ENCODE results near the gene SCTR. TPM values are rescaled to one million over a fixed set of nuclear protein-coding genes. Genes with fewer than 3 reads are reported as not detected.

SCTR gene
- total RNA-seq, 1 experiment from 2014 or later, result not detected

DNA sequence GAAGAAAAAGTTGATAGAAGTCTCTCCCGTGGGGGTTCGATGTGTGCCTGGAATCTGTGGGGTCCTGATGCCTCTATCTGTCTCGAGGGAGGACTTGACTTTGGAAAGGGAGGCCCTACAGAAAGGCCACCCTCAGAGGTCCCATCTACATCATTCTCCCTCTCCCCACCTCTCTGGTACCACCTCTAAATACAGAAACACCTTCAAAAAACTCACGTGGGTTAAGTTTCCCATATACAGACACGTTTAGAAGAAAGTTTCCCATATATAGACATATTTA is 97.9 kb downstream of the SCTR start (continued):
- TF ChIP-seq, protein P1, sequence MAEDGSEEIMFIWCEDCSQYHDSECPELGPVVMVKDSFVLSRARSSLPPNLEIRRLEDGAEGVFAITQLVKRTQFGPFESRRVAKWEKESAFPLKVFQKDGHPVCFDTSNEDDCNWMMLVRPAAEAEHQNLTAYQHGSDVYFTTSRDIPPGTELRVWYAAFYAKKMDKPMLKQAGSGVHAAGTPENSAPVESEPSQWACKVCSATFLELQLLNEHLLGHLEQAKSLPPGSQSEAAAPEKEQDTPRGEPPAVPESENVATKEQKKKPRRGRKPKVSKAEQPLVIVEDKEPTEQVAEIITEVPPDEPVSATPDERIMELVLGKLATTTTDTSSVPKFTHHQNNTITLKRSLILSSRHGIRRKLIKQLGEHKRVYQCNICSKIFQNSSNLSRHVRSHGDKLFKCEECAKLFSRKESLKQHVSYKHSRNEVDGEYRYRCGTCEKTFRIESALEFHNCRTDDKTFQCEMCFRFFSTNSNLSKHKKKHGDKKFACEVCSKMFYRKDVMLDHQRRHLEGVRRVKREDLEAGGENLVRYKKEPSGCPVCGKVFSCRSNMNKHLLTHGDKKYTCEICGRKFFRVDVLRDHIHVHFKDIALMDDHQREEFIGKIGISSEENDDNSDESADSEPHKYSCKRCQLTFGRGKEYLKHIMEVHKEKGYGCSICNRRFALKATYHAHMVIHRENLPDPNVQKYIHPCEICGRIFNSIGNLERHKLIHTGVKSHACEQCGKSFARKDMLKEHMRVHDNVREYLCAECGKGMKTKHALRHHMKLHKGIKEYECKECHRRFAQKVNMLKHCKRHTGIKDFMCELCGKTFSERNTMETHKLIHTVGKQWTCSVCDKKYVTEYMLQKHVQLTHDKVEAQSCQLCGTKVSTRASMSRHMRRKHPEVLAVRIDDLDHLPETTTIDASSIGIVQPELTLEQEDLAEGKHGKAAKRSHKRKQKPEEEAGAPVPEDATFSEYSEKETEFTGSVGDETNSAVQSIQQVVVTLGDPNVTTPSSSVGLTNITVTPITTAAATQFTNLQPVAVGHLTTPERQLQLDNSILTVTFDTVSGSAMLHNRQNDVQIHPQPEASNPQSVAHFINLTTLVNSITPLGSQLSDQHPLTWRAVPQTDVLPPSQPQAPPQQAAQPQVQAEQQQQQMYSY (CRISPR knock-in tag; IDR thresholded peaks at IDR 0.05), result no peak
- TF ChIP-seq, protein P2, sequence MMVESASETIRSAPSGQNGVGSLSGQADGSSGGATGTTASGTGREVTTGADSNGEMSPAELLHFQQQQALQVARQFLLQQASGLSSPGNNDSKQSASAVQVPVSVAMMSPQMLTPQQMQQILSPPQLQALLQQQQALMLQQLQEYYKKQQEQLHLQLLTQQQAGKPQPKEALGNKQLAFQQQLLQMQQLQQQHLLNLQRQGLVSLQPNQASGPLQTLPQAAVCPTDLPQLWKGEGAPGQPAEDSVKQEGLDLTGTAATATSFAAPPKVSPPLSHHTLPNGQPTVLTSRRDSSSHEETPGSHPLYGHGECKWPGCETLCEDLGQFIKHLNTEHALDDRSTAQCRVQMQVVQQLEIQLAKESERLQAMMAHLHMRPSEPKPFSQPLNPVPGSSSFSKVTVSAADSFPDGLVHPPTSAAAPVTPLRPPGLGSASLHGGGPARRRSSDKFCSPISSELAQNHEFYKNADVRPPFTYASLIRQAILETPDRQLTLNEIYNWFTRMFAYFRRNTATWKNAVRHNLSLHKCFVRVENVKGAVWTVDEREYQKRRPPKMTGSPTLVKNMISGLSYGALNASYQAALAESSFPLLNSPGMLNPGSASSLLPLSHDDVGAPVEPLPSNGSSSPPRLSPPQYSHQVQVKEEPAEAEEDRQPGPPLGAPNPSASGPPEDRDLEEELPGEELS (CRISPR knock-in tag; IDR thresholded peaks at IDR 0.05), result no peak
- TF ChIP-seq ZBTB21 (CRISPR knock-in tag; IDR thresholded peaks at IDR 0.05; ENCODE audit: borderline replicate concordance) (no peak), ESRRA (CRISPR knock-in tag; IDR thresholded peaks at IDR 0.05; ENCODE audit: borderline replicate concordance) (no peak), ZNF138 (CRISPR knock-in tag; conservative IDR thresholded peaks at IDR 0.05) (no peak), IRF2 (CRISPR knock-in tag; IDR thresholded peaks at IDR 0.05; ENCODE audit: borderline replicate concordance, low read depth) (no peak)
- TF ChIP-seq, protein P3, sequence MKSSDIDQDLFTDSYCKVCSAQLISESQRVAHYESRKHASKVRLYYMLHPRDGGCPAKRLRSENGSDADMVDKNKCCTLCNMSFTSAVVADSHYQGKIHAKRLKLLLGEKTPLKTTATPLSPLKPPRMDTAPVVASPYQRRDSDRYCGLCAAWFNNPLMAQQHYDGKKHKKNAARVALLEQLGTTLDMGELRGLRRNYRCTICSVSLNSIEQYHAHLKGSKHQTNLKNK (CRISPR knock-in tag; IDR thresholded peaks at IDR 0.05), result no peak
- TF ChIP-seq, protein P4, sequence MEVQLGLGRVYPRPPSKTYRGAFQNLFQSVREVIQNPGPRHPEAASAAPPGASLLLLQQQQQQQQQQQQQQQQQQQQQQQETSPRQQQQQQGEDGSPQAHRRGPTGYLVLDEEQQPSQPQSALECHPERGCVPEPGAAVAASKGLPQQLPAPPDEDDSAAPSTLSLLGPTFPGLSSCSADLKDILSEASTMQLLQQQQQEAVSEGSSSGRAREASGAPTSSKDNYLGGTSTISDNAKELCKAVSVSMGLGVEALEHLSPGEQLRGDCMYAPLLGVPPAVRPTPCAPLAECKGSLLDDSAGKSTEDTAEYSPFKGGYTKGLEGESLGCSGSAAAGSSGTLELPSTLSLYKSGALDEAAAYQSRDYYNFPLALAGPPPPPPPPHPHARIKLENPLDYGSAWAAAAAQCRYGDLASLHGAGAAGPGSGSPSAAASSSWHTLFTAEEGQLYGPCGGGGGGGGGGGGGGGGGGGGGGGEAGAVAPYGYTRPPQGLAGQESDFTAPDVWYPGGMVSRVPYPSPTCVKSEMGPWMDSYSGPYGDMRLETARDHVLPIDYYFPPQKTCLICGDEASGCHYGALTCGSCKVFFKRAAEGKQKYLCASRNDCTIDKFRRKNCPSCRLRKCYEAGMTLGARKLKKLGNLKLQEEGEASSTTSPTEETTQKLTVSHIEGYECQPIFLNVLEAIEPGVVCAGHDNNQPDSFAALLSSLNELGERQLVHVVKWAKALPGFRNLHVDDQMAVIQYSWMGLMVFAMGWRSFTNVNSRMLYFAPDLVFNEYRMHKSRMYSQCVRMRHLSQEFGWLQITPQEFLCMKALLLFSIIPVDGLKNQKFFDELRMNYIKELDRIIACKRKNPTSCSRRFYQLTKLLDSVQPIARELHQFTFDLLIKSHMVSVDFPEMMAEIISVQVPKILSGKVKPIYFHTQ (CRISPR knock-in tag; IDR thresholded peaks at IDR 0.05), result no peak
- TF ChIP-seq, protein P5, sequence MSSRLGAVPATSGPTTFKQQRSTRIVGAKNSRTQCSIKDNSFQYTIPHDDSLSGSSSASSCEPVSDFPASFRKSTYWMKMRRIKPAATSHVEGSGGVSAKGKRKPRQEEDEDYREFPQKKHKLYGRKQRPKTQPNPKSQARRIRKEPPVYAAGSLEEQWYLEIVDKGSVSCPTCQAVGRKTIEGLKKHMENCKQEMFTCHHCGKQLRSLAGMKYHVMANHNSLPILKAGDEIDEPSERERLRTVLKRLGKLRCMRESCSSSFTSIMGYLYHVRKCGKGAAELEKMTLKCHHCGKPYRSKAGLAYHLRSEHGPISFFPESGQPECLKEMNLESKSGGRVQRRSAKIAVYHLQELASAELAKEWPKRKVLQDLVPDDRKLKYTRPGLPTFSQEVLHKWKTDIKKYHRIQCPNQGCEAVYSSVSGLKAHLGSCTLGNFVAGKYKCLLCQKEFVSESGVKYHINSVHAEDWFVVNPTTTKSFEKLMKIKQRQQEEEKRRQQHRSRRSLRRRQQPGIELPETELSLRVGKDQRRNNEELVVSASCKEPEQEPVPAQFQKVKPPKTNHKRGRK (CRISPR knock-in tag; IDR thresholded peaks at IDR 0.05; ENCODE audit: borderline replicate concordance), result no peak

DNA sequence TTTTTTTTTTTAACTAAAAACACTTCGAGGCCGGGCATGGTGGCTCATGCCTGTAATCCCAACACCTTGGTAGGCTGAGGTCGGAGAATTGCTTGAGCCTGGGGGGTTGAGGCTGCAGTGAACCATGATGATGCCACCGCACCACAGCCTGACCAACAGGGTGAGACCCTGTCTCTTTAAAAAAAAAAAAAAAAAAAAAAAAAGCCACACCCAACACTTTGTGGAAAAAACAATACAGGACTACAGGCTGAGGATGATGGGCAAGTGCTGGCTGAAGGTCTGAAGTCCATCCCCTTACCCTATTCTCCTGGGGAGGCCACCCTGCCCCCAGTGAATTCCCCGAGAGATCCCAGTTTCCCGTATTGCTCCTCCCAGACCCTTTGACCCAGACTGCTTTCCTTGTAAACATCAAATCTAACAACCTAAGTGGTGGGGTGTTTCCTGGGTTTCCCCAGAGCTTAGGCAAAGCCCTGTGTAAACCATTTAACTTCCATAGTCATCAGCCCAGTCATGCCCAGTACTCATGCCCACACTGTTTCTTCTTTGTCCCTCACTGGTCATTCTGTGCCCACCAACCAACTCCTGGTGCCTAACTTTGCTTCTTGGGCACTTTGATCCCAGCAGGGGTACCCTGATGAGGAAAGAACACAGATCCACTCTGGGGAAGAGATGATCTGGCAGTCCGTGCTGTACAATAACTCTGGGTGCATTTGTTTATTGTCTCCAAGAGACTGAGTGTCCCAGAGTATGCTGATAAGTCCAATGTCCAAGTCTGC is 98.5 kb downstream of the SCTR start:
- Mint-ChIP-seq H3K27me3 (ENCODE audit: low read depth) (peaks cover 36% of the 10 kb centered on the region), H3K9me3 (peaks cover 18% of the 10 kb centered on the region), H3K36me3 (peaks cover 14% of the 10 kb centered on the region), H3K27ac (no peak overlapping the region), H3K4me1 (peaks cover 39% of the 10 kb centered on the region), H3K4me3 (no peak overlapping the region)
- no peak for DNase-seq (ENCODE audit: low spot score)
- TF ChIP-seq CBFB (CRISPR knock-in tag; IDR thresholded peaks at IDR 0.05; ENCODE audit: low read depth), result no peak
- TF ChIP-seq, protein P6, sequence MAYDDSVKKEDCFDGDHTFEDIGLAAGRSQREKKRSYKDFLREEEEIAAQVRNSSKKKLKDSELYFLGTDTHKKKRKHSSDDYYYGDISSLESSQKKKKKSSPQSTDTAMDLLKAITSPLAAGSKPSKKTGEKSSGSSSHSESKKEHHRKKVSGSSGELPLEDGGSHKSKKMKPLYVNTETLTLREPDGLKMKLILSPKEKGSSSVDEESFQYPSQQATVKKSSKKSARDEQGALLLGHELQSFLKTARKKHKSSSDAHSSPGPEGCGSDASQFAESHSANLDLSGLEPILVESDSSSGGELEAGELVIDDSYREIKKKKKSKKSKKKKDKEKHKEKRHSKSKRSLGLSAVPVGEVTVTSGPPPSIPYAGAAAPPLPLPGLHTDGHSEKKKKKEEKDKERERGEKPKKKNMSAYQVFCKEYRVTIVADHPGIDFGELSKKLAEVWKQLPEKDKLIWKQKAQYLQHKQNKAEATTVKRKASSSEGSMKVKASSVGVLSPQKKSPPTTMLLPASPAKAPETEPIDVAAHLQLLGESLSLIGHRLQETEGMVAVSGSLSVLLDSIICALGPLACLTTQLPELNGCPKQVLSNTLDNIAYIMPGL (CRISPR knock-in tag; IDR thresholded peaks at IDR 0.05), result no peak
- TF ChIP-seq, protein P7, sequence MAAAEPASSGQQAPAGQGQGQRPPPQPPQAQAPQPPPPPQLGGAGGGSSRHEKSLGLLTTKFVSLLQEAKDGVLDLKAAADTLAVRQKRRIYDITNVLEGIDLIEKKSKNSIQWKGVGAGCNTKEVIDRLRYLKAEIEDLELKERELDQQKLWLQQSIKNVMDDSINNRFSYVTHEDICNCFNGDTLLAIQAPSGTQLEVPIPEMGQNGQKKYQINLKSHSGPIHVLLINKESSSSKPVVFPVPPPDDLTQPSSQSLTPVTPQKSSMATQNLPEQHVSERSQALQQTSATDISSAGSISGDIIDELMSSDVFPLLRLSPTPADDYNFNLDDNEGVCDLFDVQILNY (CRISPR knock-in tag; IDR thresholded peaks at IDR 0.05), result no peak
- TF ChIP-seq, protein P8, sequence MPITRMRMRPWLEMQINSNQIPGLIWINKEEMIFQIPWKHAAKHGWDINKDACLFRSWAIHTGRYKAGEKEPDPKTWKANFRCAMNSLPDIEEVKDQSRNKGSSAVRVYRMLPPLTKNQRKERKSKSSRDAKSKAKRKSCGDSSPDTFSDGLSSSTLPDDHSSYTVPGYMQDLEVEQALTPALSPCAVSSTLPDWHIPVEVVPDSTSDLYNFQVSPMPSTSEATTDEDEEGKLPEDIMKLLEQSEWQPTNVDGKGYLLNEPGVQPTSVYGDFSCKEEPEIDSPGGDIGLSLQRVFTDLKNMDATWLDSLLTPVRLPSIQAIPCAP (CRISPR knock-in tag; IDR thresholded peaks at IDR 0.05), result no peak
- TF ChIP-seq NFE2L1 (CRISPR knock-in tag; IDR thresholded peaks at IDR 0.05), result no peak
- ChIA-PET POLR2A (no interaction called here), CTCF (interaction anchor here (1.0 kb wide), 1 partner anchor 50 kb away, joined by 3 read pairs; no protein-coding TSS in a partner anchor)
- ATAC-seq, result no peak
